ENCODE results near the gene CAPN9. TPM values are rescaled to one million over a fixed set of nuclear protein-coding genes. Genes with fewer than 3 reads are reported as not detected.

Gene CAPN9
- total and polyA plus RNA-seq, 9 of the 15 experiments (the other 6 are each of a cell fraction or from before 2014, with no cell fraction given), result not detected

DNA sequence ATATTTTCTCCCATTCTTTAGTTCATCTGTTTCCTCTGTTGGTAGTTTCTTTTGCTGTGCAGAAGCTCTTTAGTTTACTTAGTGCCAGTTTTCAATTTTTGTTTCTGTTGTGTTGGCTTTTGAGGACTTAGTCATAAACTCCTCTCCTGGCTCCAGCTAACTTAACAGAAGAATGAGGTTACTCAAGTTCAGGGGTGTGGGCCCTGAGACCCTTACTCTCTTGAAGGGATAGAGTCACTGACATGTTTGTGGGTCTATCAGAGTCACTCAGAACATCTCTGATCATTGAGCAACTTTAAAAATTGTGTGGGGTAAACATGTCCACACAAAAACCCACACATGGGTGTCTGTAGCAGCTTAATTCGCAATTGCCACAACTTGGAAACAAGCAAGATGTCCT lies 47.5 kb upstream of the CAPN9 start:
- H3K79me2 ChIP-seq (ENCODE audit: control insufficient read depth, insufficient read depth, low read length), result no peaks in the 10 kb centered on the region
- in situ Hi-C loops (cut with MboI), result no loop called here
- H3K9me1 ChIP-seq (ENCODE audit: control insufficient read depth, insufficient read depth, low read length), result no peaks in the 10 kb centered on the region
- intact Hi-C loops (cut with micrococcal nuclease), result loop anchor here (5.0 kb wide), 1 partner anchor 73 kb away; no protein-coding TSS in a partner anchor
- H4K20me1 ChIP-seq (replicated peaks; ENCODE audit: control insufficient read depth, insufficient read depth, low read length), result peaks cover 9% of the 10 kb centered on the region
- 0% methylated on average over 1 of the region's 1 CpG for WGBS (ENCODE audit: insufficient coverage, low coverage, missing lambda C conversion rate)
- no peak overlapping the region for H3K4me3 ChIP-seq
- CTCF ChIA-PET (ENCODE audit: low intra/inter-chr PET ratio), result no interaction called here
- no TSS peak for BruUV-seq (replicated peaks)
- POLR2A ChIA-PET, result interaction anchor here (0.8 kb wide), 1 partner anchor 17 kb away, joined by 4 read pairs; no protein-coding TSS in a partner anchor
- H3K9ac ChIP-seq (ENCODE audit: insufficient read depth in 1 of 2, low read depth in 2 of 2, low read length in 2 of 2), result no peak overlapping the region
- H3K4me1 ChIP-seq (replicated peaks in 1 of 2; ENCODE audit: control insufficient read depth in 2 of 2, insufficient read depth in 2 of 2, low read length in 2 of 2), result peaks cover 0 to 4% of the 10 kb centered on the region in 2 experiments; a peak in 1 of 5 replicates
- ATAC-seq (no peak), DNase-seq (ENCODE audit: extremely low read depth in 1 of 4, low spot score in 3 of 4) (no peak), FAIRE-seq (no peak)
- no peak overlapping the region for H3K4me2 ChIP-seq (ENCODE audit: insufficient read depth, low read length)
- no peaks in the 10 kb centered on the region for H3K9me3 ChIP-seq (replicated peaks; ENCODE audit: control insufficient read depth, insufficient read depth, low read depth, low read length)
- peaks cover 52 to 60% of the 10 kb centered on the region in 2 experiments for H3K27me3 ChIP-seq (ENCODE audit: control insufficient read depth in 2 of 2, insufficient read depth in 2 of 2, low read length in 2 of 2)
- no peaks in the 10 kb centered on the region for H3K36me3 ChIP-seq (ENCODE audit: control insufficient read depth, insufficient read depth, low read length)
- H2AFZ ChIP-seq (ENCODE audit: low read depth, low read length), result no peak overlapping the region
- no peak overlapping the region for H3K27ac ChIP-seq (ENCODE audit: extremely low read depth, low read depth, low read length)
- no peak for TF ChIP-seq HCFC1 (IDR thresholded peaks at IDR 0.05; ENCODE audit: low read depth, low read length)
- TF ChIP-seq CBX5 (IDR thresholded peaks at IDR 0.05; ENCODE audit: borderline replicate concordance, low read depth), result no peak
- TF ChIP-seq POLR3A (IDR thresholded peaks at IDR 0.05; ENCODE audit: borderline replicate concordance, extremely low read depth, insufficient read depth, insufficient read length), result no peak
- TF ChIP-seq, protein P1, sequence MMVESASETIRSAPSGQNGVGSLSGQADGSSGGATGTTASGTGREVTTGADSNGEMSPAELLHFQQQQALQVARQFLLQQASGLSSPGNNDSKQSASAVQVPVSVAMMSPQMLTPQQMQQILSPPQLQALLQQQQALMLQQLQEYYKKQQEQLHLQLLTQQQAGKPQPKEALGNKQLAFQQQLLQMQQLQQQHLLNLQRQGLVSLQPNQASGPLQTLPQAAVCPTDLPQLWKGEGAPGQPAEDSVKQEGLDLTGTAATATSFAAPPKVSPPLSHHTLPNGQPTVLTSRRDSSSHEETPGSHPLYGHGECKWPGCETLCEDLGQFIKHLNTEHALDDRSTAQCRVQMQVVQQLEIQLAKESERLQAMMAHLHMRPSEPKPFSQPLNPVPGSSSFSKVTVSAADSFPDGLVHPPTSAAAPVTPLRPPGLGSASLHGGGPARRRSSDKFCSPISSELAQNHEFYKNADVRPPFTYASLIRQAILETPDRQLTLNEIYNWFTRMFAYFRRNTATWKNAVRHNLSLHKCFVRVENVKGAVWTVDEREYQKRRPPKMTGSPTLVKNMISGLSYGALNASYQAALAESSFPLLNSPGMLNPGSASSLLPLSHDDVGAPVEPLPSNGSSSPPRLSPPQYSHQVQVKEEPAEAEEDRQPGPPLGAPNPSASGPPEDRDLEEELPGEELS (CRISPR knock-in tag; IDR thresholded peaks at IDR 0.05; ENCODE audit: borderline replicate concordance), result no peak
- TF ChIP-seq NRF1 (conservative IDR thresholded peaks at IDR 0.05 in 1 of 2, IDR thresholded peaks at IDR 0.05 in 1 of 2), result no peak
- TF ChIP-seq, protein P2, sequence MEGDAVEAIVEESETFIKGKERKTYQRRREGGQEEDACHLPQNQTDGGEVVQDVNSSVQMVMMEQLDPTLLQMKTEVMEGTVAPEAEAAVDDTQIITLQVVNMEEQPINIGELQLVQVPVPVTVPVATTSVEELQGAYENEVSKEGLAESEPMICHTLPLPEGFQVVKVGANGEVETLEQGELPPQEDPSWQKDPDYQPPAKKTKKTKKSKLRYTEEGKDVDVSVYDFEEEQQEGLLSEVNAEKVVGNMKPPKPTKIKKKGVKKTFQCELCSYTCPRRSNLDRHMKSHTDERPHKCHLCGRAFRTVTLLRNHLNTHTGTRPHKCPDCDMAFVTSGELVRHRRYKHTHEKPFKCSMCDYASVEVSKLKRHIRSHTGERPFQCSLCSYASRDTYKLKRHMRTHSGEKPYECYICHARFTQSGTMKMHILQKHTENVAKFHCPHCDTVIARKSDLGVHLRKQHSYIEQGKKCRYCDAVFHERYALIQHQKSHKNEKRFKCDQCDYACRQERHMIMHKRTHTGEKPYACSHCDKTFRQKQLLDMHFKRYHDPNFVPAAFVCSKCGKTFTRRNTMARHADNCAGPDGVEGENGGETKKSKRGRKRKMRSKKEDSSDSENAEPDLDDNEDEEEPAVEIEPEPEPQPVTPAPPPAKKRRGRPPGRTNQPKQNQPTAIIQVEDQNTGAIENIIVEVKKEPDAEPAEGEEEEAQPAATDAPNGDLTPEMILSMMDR (IDR thresholded peaks at IDR 0.05 in 2 of 3, conservative IDR thresholded peaks at IDR 0.05 in 1 of 3; ENCODE audit: insufficient read depth in 2 of 3, low read depth in 1 of 3, low read length in 3 of 3), result no peak
- TF ChIP-seq PTBP1 (IDR thresholded peaks at IDR 0.05; ENCODE audit: low read depth, low read length), result no peak
- no peak for TF ChIP-seq NCOA2 (IDR thresholded peaks at IDR 0.05; ENCODE audit: partially characterized antibody in 2 of 2)
- TF ChIP-seq LCOR (CRISPR knock-in tag; IDR thresholded peaks at IDR 0.05), result no peak
- TF ChIP-seq, protein P3, sequence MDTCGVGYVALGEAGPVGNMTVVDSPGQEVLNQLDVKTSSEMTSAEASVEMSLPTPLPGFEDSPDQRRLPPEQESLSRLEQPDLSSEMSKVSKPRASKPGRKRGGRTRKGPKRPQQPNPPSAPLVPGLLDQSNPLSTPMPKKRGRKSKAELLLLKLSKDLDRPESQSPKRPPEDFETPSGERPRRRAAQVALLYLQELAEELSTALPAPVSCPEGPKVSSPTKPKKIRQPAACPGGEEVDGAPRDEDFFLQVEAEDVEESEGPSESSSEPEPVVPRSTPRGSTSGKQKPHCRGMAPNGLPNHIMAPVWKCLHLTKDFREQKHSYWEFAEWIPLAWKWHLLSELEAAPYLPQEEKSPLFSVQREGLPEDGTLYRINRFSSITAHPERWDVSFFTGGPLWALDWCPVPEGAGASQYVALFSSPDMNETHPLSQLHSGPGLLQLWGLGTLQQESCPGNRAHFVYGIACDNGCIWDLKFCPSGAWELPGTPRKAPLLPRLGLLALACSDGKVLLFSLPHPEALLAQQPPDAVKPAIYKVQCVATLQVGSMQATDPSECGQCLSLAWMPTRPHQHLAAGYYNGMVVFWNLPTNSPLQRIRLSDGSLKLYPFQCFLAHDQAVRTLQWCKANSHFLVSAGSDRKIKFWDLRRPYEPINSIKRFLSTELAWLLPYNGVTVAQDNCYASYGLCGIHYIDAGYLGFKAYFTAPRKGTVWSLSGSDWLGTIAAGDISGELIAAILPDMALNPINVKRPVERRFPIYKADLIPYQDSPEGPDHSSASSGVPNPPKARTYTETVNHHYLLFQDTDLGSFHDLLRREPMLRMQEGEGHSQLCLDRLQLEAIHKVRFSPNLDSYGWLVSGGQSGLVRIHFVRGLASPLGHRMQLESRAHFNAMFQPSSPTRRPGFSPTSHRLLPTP (IDR thresholded peaks at IDR 0.05; ENCODE audit: borderline replicate concordance, extremely low read depth, insufficient read length), result no peak
- TF ChIP-seq ARNT (IDR thresholded peaks at IDR 0.05), result no peak
- TF ChIP-seq MEF2A (IDR thresholded peaks at IDR 0.05; ENCODE audit: control insufficient read depth, low read depth, low read length), result no peak
- TF ChIP-seq, protein P4, sequence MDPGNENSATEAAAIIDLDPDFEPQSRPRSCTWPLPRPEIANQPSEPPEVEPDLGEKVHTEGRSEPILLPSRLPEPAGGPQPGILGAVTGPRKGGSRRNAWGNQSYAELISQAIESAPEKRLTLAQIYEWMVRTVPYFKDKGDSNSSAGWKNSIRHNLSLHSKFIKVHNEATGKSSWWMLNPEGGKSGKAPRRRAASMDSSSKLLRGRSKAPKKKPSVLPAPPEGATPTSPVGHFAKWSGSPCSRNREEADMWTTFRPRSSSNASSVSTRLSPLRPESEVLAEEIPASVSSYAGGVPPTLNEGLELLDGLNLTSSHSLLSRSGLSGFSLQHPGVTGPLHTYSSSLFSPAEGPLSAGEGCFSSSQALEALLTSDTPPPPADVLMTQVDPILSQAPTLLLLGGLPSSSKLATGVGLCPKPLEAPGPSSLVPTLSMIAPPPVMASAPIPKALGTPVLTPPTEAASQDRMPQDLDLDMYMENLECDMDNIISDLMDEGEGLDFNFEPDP (CRISPR knock-in tag; IDR thresholded peaks at IDR 0.05), result no peak
